GM21723 (cell line): Measurements from ENCODE around the gene TLCD5.

Experiments used
- ATAC-seq: cut with Tn5 transposase; IDR thresholded peaks from one replicate; pipeline ENCODE4 v1.9.1; 2021; ENCODE audit warnings: mild to moderate bottlenecking, moderate library complexity; ENCODE audit not compliant: unreplicated experiment

Gene TLCD5

GRCh38 chr11:120376547-120377182 lies 51.6 kb downstream of the TLCD5 start:
- ATAC-seq: no peak

GRCh38 chr11:120378474-120378873 lies 53.4 kb downstream of the TLCD5 start:
- no peak for ATAC-seq

GRCh38 chr11:120381401-120381800 lies 56.3 kb downstream of the TLCD5 start:
- ATAC-seq: no peak
